Transverse colon (tissue), 3 donors: ENCODE data around the gene PNLDC1.

Source experiments
- POLR2A ChIP-seq: fragments of 450-650 bp; IDR thresholded peaks from one replicate; pipeline ENCODE4 v1.6.1; 2016; ENCODE audit warnings: antibody characterized with exemption, mild to moderate bottlenecking, moderate library complexity
- TF ChIP-seq, protein P1 (sequence below), 5 experiments: fragments of 200-600 bp in 3 of 5; fragments of 450-650 bp in 2 of 5; sonication (generic) in 3 of 5; IDR thresholded peaks; 1 replicate in 2 of 5; 2 replicates in 3 of 5; pipeline ENCODE4 v1.5.1; 2016 to 2017; ENCODE audit warnings: antibody characterized with exemption in 5 of 5, inconsistent platforms in 3 of 5, mild to moderate bottlenecking in 2 of 5, moderate library complexity in 1 of 5

DNA sequence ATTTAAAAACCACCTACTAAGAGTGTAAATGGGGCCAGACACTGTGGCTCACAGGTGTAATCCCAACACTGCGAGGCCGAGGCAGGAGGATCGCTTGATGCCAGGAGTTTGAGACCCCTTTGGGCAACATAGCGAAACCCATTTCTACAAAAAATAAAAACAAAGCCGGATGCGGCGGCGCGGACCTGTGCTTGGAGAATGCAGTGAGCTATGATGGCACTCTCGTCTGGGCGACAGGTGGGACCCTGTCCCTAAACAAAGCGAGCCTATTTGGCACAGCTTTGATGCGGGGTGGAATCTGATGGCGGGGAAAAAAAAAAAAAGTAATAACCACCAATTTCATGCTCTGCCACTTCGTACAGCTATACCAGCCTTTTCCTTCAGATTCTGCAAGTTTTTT lies 11.8 kb upstream of the PNLDC1 start:
- no peak for TF ChIP-seq POLR2A
- TF ChIP-seq, protein P1, sequence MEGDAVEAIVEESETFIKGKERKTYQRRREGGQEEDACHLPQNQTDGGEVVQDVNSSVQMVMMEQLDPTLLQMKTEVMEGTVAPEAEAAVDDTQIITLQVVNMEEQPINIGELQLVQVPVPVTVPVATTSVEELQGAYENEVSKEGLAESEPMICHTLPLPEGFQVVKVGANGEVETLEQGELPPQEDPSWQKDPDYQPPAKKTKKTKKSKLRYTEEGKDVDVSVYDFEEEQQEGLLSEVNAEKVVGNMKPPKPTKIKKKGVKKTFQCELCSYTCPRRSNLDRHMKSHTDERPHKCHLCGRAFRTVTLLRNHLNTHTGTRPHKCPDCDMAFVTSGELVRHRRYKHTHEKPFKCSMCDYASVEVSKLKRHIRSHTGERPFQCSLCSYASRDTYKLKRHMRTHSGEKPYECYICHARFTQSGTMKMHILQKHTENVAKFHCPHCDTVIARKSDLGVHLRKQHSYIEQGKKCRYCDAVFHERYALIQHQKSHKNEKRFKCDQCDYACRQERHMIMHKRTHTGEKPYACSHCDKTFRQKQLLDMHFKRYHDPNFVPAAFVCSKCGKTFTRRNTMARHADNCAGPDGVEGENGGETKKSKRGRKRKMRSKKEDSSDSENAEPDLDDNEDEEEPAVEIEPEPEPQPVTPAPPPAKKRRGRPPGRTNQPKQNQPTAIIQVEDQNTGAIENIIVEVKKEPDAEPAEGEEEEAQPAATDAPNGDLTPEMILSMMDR (IDR thresholded peaks at IDR 0.05): no peak
